HG03103 (cell line): Measurements from ENCODE around the gene NCK1.

Experiments
- ATAC-seq: cut with Tn5 transposase; IDR thresholded peaks from one replicate; pipeline ENCODE4 v1.9.1; 2021; ENCODE audit warnings: low read depth; ENCODE audit not compliant: unreplicated experiment

The NCK1 gene

GRCh38 chr3:136904746-136905145, 42.7 kb downstream of the NCK1 start:
- ATAC-seq: no peak

DNA sequence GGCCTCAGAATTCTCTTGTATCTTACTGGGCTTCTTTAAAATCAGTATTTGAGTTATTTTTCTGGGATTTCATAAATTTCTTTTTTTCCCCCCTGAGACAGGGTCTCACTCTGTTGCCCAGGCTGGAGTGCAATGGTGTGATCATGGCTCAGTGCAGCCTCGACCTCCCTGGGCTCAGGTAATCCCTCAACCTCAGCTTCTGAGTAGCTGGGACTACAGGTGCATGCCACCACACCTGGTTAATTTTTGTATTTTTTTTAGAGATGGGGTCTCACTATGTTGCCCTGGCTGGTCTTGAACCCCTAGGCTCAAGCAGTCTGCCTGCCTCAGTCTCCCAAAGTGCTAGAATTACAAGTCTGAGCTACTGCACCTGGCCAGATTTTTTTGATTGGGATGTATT, 43.5 kb downstream of the NCK1 start:
- ATAC-seq: no peak

- ATAC-seq: no peak
Observed at GRCh38 chr3:136906725-136907124, 44.7 kb downstream of the NCK1 start.

- ATAC-seq: no peak
Observed at GRCh38 chr3:136908297-136908696, 46.3 kb downstream of the NCK1 start.

GRCh38 chr3:136909187-136909586, 47.2 kb downstream of the NCK1 start:
- no peak for ATAC-seq

GRCh38 chr3:136910697-136911096, 48.7 kb downstream of the NCK1 start:
- no peak for ATAC-seq

- no peak for ATAC-seq
Observed at GRCh38 chr3:136913168-136913567, 51.2 kb downstream of the NCK1 start.

- ATAC-seq: no peak
Observed at GRCh38 chr3:136914739-136915138, 52.7 kb downstream of the NCK1 start.

- no peak for ATAC-seq
Observed at GRCh38 chr3:136916223-136916622, 54.2 kb downstream of the NCK1 start.

DNA sequence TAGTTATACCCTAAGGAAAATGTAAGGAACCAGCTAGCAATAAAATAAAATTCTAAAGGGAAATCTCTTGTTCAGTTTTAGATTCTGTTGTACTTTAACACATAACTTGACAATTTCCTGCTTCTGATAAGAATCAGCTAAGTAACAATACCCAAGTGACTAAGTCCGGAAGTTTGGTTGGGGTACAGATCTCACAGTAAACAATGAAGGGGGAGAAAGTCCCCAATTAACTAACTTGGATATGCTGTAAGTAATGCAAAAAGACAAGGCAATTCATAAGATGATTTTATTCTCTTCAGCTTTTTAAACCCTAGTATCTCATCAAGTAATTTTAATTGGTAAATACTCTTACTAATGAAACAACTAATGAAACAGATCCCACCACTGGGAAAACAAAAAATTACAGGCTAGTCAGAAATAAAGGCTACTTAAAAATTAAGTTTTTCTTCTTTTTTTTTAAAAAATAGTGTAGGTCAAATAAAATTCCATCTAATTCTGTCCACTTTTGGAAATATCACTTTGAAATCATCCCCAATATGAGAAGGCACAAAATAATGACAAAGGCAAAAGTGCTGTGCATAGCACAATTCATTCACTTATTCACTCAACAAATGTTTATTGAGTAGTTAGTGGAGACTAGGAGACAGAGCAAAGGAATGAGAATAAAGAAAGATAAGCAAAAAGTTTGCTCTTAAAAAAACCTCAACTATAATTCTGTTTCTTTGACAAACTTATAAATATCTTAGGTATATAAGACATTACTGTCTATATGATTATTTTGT, 58.0 kb downstream of the NCK1 start:
- ATAC-seq: no peak

DNA sequence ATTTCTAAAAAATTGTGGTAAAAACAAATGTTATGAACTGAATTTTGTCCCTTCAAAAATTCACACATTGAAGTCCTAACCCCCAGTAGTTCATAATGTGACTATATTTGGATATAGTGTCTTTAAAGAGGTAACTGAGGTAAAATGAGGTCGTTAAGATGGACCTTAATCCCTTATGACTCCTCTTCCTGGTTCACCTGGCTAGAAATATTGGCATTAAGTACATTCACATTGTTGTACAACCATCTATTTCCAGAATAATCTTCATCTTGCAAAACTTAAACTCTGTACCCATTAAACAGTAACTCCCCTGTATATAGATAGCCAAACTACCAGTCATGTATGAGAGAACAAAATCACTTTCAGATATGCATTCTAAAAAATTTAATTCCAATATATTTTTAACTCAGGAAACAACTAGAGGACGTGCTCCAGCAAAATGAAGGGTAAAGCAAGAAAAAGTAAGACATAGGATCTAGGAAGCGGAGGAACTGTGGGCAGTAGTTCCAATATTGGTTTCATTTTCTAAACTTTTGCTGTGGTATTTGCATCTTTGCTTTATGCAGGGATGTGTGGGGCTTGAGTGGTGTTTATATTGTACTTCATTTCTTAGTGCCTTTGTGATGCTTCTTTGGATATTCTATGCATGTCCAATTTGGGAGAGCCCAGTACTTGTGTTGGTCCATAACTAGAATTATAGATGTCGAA, 59.0 kb downstream of the NCK1 start:
- no peak for ATAC-seq

DNA sequence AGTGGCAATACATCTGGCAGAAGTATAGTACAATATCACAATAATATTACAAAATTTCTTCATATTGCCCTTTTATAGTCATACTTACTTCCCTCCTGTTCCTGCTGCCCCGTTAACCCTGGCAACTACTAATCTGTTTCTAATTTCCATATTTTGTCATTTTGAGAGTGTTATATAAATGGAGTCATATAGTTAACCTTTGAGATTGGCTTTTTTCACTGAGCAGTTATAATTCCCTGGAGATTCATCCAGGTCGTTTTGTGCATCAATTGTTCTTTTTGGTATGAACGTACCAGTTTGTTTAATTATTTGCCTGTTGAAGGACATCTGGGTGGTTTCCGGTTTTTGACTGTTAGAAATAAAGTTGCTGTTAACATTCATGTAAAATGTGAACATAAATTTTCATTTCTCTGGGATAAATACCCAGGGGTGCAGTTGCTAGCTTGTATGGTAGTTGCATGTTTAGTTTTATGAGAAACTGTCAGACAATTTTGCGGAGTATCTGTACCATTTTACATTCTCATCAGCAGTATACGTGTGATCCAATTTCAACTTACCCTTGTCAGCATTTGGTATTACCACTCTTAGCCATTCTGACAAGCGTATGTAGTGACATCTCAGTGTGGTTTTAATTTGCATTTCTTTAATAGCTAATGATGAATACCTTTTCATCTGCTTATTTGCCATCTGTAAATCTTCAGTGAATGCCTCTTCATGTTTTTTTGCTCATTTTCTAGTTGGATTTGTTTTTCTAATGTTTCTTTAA, 63.6 kb downstream of the NCK1 start:
- no peak for ATAC-seq

GRCh38 chr3:136928240-136928639, 66.2 kb downstream of the NCK1 start:
- no peak for ATAC-seq

- ATAC-seq: no peak
Observed at GRCh38 chr3:136929977-136930670, 68.1 kb downstream of the NCK1 start.

DNA sequence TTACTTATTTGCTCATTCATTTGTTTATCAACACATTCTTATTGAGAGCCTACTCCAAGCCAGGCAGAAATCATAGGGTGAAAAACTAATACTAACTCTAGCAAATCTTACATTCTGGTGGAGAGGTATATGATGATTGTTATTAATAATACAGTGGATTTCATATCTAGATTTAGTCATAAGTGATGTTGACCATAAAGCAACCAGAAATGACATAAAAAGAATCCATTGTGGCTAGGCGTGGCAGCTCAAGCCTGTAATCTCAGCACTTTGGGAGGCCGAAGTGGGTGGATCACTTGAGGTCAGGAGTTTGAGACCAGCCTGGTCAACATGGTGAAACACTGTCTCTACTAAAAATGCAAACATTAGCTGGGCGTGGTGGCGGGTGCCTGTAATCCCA, 69.6 kb downstream of the NCK1 start:
- no peak for ATAC-seq

GRCh38 chr3:136932523-136932922, 70.5 kb downstream of the NCK1 start:
- no peak for ATAC-seq

- ATAC-seq: no peak
Observed at GRCh38 chr3:136932978-136933772, 71.2 kb downstream of the NCK1 start.

DNA sequence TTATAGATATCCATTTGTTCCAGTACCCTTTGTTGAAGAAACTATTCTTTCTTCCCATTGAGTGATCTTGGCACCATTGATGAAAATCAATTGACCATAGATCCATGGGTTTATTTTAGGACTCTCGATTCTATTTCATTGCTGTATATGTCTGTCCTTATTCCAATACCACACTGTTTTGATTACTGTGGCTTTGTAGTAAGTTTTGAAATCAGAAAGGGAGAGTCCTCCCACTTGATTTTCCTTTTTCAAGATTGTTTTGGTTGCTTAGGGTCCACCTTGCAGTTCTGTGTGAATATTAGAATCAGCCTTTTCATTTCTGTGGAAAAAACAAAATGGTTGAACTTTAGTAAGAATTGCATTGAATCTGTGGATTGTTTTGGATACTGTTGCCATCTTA, 75.2 kb downstream of the NCK1 start:
- no peak for ATAC-seq

- ATAC-seq: no peak
Observed at GRCh38 chr3:136937851-136938250, 75.8 kb downstream of the NCK1 start.

DNA sequence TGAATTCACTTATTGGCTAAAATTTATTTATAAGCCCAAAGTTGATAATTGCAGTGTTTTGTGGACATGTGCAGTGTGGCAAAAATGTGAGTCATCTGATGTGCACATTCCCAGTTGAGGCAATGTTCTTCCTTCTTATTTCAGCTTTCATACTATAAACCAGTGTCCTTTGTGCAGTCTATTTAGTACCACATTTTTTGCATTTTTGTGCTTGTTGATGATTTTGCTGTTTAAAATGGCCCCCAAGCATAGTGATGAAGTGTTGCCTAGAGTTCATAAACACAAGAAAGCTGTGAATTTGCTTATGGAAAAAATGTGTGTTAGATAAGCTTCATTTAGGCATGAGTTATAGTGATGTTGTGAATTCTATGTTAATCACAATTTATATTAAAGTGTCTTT, 76.3 kb downstream of the NCK1 start:
- ATAC-seq: no peak
